K562 (cell line): Measurements from ENCODE around the gene XRN1.

ENCODE experiments used
- BHLHE40 ChIP-seq: IDR thresholded peaks from 2 replicates; pipeline ENCODE4 v1.6.1; 2011; ENCODE audit warnings: low read length, improper control_type of control experiment
- CXXC5 ChIP-seq: fragments of 250-450 bp; sonication (Bioruptor Pico); IDR thresholded peaks from 2 replicates; pipeline ENCODE4 v1.8.0; 2022; ENCODE audit warnings: inconsistent platforms, mild to moderate bottlenecking, moderate library complexity
- HNRNPK ChIP-seq: fragments of 200-400 bp; formaldehyde crosslinking; IDR thresholded peaks from one replicate; pipeline ENCODE4 v1.6.1; 2018; ENCODE audit warnings: mild to moderate bottlenecking, low read depth, low read length; ENCODE audit not compliant: poor library complexity, severe bottlenecking
- NR2C2 ChIP-seq, 2 experiments: fragments of 200-800 bp in 1 of 2; sonication (Bioruptor generic) in 1 of 2; sonication (generic) in 1 of 2; formaldehyde crosslinking in 1 of 2; IDR thresholded peaks; 2 replicates each; pipeline versions ENCODE4 v1.6.1 to v1.8.0; 2016 to 2022; ENCODE audit warnings: mild to moderate bottlenecking in 1 of 2, missing compliant biosample characterization in 1 of 2, missing genetic modification characterization in 1 of 2, missing genetic modification reagents in 1 of 2
- POLR2A ChIP-seq: fragments of 450-650 bp; conservative IDR thresholded peaks from 2 replicates; pipeline ENCODE4 v1.6.1; 2016
- RERE ChIP-seq: sonication (generic); formaldehyde crosslinking; IDR thresholded peaks from 2 replicates; pipeline ENCODE4 v1.8.0; 2023; ENCODE audit warnings: missing genetic modification reagents, mild to moderate bottlenecking, borderline replicate concordance
- SNIP1 ChIP-seq: fragments of 450-650 bp; IDR thresholded peaks from 2 replicates; pipeline ENCODE4 v1.7.1; 2017; ENCODE audit warnings: low read depth, mild to moderate bottlenecking
- ZNF197 ChIP-seq: fragments of 200-800 bp; sonication (Bioruptor generic); IDR thresholded peaks from 2 replicates; pipeline ENCODE4 v1.6.1; 2016; ENCODE audit warnings: low read depth, missing genetic modification characterization, missing compliant biosample characterization
- ZNF274 ChIP-seq: IDR thresholded peaks from 2 replicates; pipeline ENCODE4 v1.6.1; 2011; ENCODE audit warnings: low read depth, mild to moderate bottlenecking, low read length, moderate library complexity, borderline replicate concordance
- TF ChIP-seq, protein P1 (sequence below): sonication (generic); formaldehyde crosslinking; IDR thresholded peaks from 2 replicates; pipeline ENCODE4 v1.9.0; 2022; ENCODE audit warnings: mild to moderate bottlenecking, missing genetic modification reagents

GRCh38 chr3:142447301-142447851 lies 461 bp downstream of the XRN1 start:
- TF ChIP-seq NR2C2 (CRISPR knock-in tag; IDR thresholded peaks at IDR 0.05), result no peak
- TF ChIP-seq NR2C2 (tag; IDR thresholded peaks at IDR 0.05), result no peak; the same call in 1 of the 2 replicates
- TF ChIP-seq SNIP1, result no peak
- TF ChIP-seq, protein P1, sequence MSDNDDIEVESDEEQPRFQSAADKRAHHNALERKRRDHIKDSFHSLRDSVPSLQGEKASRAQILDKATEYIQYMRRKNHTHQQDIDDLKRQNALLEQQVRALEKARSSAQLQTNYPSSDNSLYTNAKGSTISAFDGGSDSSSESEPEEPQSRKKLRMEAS (CRISPR knock-in tag), result no peak
- TF ChIP-seq HNRNPK, result no peak
- no peak for TF ChIP-seq POLR2A
- no peak for TF ChIP-seq BHLHE40
- TF ChIP-seq CXXC5 (CRISPR knock-in tag), result no peak
- TF ChIP-seq ZNF197 (CRISPR knock-in tag), result no peak
- no peak for TF ChIP-seq RERE (CRISPR knock-in tag)
- no peak for TF ChIP-seq ZNF274
